VCaP (cell line): ENCODE data around the gene TMEM203.

Source experiments
- H3K27ac ChIP-seq: fragments of 450-650 bp; 2 replicates; pipeline ENCODE4 v1.5.1; 2017
- CTCF ChIP-seq: fragments of 450-650 bp; conservative IDR thresholded peaks from 2 replicates; pipeline ENCODE4 v1.5.1; 2017; ENCODE audit warnings: mild to moderate bottlenecking, moderate library complexity

Gene TMEM203

GRCh38 chr9:137219757-137220316 is 14.4 kb upstream of the TMEM203 start:
- peak overlapping the region; percentile 97 for H3K27ac ChIP-seq
- TF ChIP-seq CTCF, result no peak

- peak overlapping the region; percentile 97 for H3K27ac ChIP-seq
- no peak for TF ChIP-seq CTCF
These were observed 13.4 kb upstream of the TMEM203 start for GRCh38 chr9:137218754-137219271.

GRCh38 chr9:137218212-137218753 is 12.8 kb upstream of the TMEM203 start:
- TF ChIP-seq CTCF, result no peak
- H3K27ac ChIP-seq, result peak overlapping the region; percentile 97

GRCh38 chr9:137217276-137218211 is 12.1 kb upstream of the TMEM203 start:
- peak overlapping the region; percentile 97 for H3K27ac ChIP-seq
- TF ChIP-seq CTCF, result no peak; the same call in 1 of the 2 replicates

GRCh38 chr9:137216188-137216965 is 10.9 kb upstream of the TMEM203 start:
- peak overlapping the region; percentile 97 for H3K27ac ChIP-seq
- no peak for TF ChIP-seq CTCF

GRCh38 chr9:137215196-137215986 is 9.9 kb upstream of the TMEM203 start:
- H3K27ac ChIP-seq, result peak overlapping the region; percentile 97; the same call in 1 of the 2 replicates
- TF ChIP-seq CTCF, result no peak
